Measurements from ENCODE around the gene TRPT1. TPM values are rescaled to one million over a fixed set of nuclear protein-coding genes. Genes with fewer than 3 reads are reported as not detected.

Gene TRPT1
- total and polyA plus RNA-seq, 12 donors: 17.9 to 205 (median 59.6) TPM

- TF ChIP-seq POLR2A (IDR thresholded peaks at IDR 0.05): no peak
- TF ChIP-seq, protein P1, sequence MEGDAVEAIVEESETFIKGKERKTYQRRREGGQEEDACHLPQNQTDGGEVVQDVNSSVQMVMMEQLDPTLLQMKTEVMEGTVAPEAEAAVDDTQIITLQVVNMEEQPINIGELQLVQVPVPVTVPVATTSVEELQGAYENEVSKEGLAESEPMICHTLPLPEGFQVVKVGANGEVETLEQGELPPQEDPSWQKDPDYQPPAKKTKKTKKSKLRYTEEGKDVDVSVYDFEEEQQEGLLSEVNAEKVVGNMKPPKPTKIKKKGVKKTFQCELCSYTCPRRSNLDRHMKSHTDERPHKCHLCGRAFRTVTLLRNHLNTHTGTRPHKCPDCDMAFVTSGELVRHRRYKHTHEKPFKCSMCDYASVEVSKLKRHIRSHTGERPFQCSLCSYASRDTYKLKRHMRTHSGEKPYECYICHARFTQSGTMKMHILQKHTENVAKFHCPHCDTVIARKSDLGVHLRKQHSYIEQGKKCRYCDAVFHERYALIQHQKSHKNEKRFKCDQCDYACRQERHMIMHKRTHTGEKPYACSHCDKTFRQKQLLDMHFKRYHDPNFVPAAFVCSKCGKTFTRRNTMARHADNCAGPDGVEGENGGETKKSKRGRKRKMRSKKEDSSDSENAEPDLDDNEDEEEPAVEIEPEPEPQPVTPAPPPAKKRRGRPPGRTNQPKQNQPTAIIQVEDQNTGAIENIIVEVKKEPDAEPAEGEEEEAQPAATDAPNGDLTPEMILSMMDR (IDR thresholded peaks at IDR 0.05): no peak
- Histone ChIP-seq H3K27ac (peak overlapping the region in 4 of 5 donors; percentile 71 to 92 (median 84)), H3K4me3 (peak overlapping the region in 2 of 4 donors; percentile 69 to 84), H3K9me3 (replicated peaks in 1 of 3) (no peaks in the 10 kb centered on the region), H3K27me3 (no peaks in the 10 kb centered on the region), H3K4me1 (replicated peaks in 1 of 2) (peaks cover 11 to 37% of the 10 kb centered on the region in 2 donors), H3K36me3 (replicated peaks in 1 of 2) (peaks cover 0 to 12% of the 10 kb centered on the region in 2 donors)
- DNase-seq: peak in 4 of 7 donors; percentile 35 to 53 (median 46)
- WGBS, 4 donors: 51 to 77% (median 55%) methylated on average over 13 to 22 of the region's 22 CpGs
- intact Hi-C loops (cut with DNase I): no loop called here
These were observed 937 bp downstream of the TRPT1 start for GRCh38 chr11:64224891-64225607.

- H3K9me3 ChIP-seq (replicated peaks in 1 of 3): no peaks in the 10 kb centered on the region
- intact Hi-C loops (cut with DNase I): no loop called here
- H3K4me1 ChIP-seq (replicated peaks in 1 of 2): peaks cover 11 to 30% of the 10 kb centered on the region in 2 donors
- peak in 4 of 7 donors; percentile 21 to 40 (median 32) for DNase-seq
- peak overlapping the region in 2 of 5 donors; percentile 86 to 92 for H3K27ac ChIP-seq
- no peak for TF ChIP-seq POLR2A (IDR thresholded peaks at IDR 0.05)
- TF ChIP-seq, protein P1 (IDR thresholded peaks at IDR 0.05): no peak
- H3K36me3 ChIP-seq (replicated peaks in 1 of 2): peaks cover 0 to 12% of the 10 kb centered on the region in 2 donors
- no peak overlapping the region for H3K4me3 ChIP-seq
- no peaks in the 10 kb centered on the region for H3K27me3 ChIP-seq
- WGBS, 4 donors: 78 to 91% (median 85%) methylated on average over 8 to 17 of the region's 17 CpGs
These were observed 1.7 kb downstream of the TRPT1 start for GRCh38 chr11:64224151-64224890.

- Histone ChIP-seq H3K36me3 (replicated peaks in 1 of 2) (peaks cover 0 to 12% of the 10 kb centered on the region in 2 donors), H3K9me3 (replicated peaks in 1 of 3) (no peaks in the 10 kb centered on the region), H3K27ac (no peak overlapping the region), H3K27me3 (no peaks in the 10 kb centered on the region), H3K4me3 (no peak overlapping the region), H3K4me1 (replicated peaks in 1 of 2) (peaks cover 11 to 30% of the 10 kb centered on the region in 2 donors)
- 81 to 85% (median 84%) methylated on average over 10 to 24 of the region's 24 CpGs for WGBS, 4 donors
- intact Hi-C loops (cut with DNase I): no loop called here
- no peak for TF ChIP-seq POLR2A (IDR thresholded peaks at IDR 0.05)
- TF ChIP-seq, protein P1 (IDR thresholded peaks at IDR 0.05): no peak
- DNase-seq: peak in 2 of 7 donors; percentile 19 to 34
These were observed 2.9 kb downstream of the TRPT1 start for GRCh38 chr11:64223001-64223651.

- peaks cover 0 to 12% of the 10 kb centered on the region in 2 donors for H3K36me3 ChIP-seq (replicated peaks in 1 of 2)
- H3K4me1 ChIP-seq (replicated peaks in 1 of 2): peaks cover 11 to 25% of the 10 kb centered on the region in 2 donors
- H3K27ac ChIP-seq: no peak overlapping the region
- intact Hi-C loops (cut with DNase I): no loop called here
- H3K27me3 ChIP-seq: no peaks in the 10 kb centered on the region
- no peaks in the 10 kb centered on the region for H3K9me3 ChIP-seq (replicated peaks in 1 of 3)
- no peak for DNase-seq
- no peak overlapping the region for H3K4me3 ChIP-seq
- WGBS, 4 donors: 80 to 85% (median 83%) methylated on average over 9 of the region's 9 CpGs
- TF ChIP-seq, protein P1 (IDR thresholded peaks at IDR 0.05): no peak
- TF ChIP-seq POLR2A (IDR thresholded peaks at IDR 0.05): no peak
These were observed 3.4 kb downstream of the TRPT1 start for GRCh38 chr11:64222651-64223000.
